ENCODE results near the gene PSPH. TPM values are rescaled to one million over a fixed set of nuclear protein-coding genes. Genes with fewer than 3 reads are reported as not detected.

Gene PSPH
- total RNA-seq, 1 experiment from 2014 or later, result 52.1 TPM

DNA sequence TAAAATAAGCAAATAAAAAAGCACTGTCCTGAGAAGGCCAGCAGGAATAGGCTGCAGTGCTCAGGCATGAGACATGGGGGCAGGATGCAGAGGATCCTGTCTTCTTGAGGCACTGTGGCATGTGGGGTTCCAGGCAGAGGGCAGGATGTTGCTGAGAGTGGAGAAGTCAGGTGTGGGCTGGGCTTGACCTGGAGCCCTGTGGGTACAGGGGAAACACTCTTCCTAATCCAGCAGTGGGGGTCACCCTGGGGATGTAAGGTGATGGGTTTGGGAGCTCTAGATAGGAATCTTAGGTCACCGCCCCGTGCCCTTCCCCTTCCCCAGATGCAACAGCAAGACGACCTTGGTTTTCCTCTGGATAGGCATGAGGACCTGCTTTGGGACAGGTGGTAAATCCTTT, 26.4 kb upstream of the PSPH start:
- no peak overlapping the region for H3K4ac ChIP-seq (ENCODE audit: low read depth, low read length)
- H2AFZ ChIP-seq (ENCODE audit: low read length), result no peak overlapping the region
- no peak overlapping the region for H3K14ac ChIP-seq (ENCODE audit: insufficient read depth, low read length)
- no peak overlapping the region for H4K5ac ChIP-seq (ENCODE audit: insufficient read length, low read depth, low read length)
- Mint-ChIP-seq H3K27ac (0 out of 7 replicates have a peak overlapping the region, but pooled peaks of 1 of the 3 experiments have one; percentile 53), H3K36me3 (ENCODE audit: insufficient read depth in 1 of 3, low read depth in 3 of 3) (peaks cover 27 to 58% (median 49%) of the 10 kb centered on the region in 3 experiments; a peak in 6 of 7 replicates), H3K4me3 (no peak overlapping the region), H3K27me3 (ENCODE audit: low read depth) (no peaks in the 10 kb centered on the region), H3K4me1 (peaks cover 3% of the 10 kb centered on the region in 2 experiments), H3K9me3 (no peaks in the 10 kb centered on the region; a peak in 1 of 5 replicates)
- DNase-seq, result no peak
- H3T11ph ChIP-seq (ENCODE audit: low read length), result no peak overlapping the region
- no peak overlapping the region for H3K4me2 ChIP-seq (ENCODE audit: insufficient read depth, insufficient read length, low read length)
- no peak overlapping the region for H2BK12ac ChIP-seq (ENCODE audit: insufficient read length, low read depth, low read length)
- TF ChIP-seq CTCF (conservative IDR thresholded peaks at IDR 0.05), result no peak
- no peaks in the 10 kb centered on the region for H3K9me3 ChIP-seq (ENCODE audit: control insufficient read depth, low read depth, low read length)
- H2BK20ac ChIP-seq (ENCODE audit: low read depth, low read length, poor library complexity, severe bottlenecking), result no peak overlapping the region
- H3K79me1 ChIP-seq (ENCODE audit: insufficient read depth, low read depth, low read length, poor library complexity, severe bottlenecking), result peaks cover 2% of the 10 kb centered on the region
- no peaks in the 10 kb centered on the region for H4K20me1 ChIP-seq (ENCODE audit: control insufficient read depth, insufficient read depth, insufficient read length)
- H3K27ac ChIP-seq (ENCODE audit: insufficient read length, low read depth, low read length), result no peak overlapping the region
- H3K23me2 ChIP-seq (ENCODE audit: insufficient read length, low read depth, low read length, poor library complexity, severe bottlenecking), result no peaks in the 10 kb centered on the region
- no peak overlapping the region for H2BK5ac ChIP-seq (ENCODE audit: insufficient read length, low read length)
- H4K8ac ChIP-seq (replicated peaks; ENCODE audit: insufficient read length, low read depth, low read length), result no peak overlapping the region
- no peak overlapping the region for H3K18ac ChIP-seq (ENCODE audit: insufficient read length, low read depth, low read length)
- no peak overlapping the region for H3K23ac ChIP-seq (ENCODE audit: insufficient read length, low read depth, low read length)
- no peaks in the 10 kb centered on the region for H3K79me2 ChIP-seq (ENCODE audit: insufficient read depth, low read length)
- no peaks in the 10 kb centered on the region for H3K27me3 ChIP-seq (ENCODE audit: insufficient read depth, low read length)
- H2BK120ac ChIP-seq (ENCODE audit: low read depth, low read length, poor library complexity, severe bottlenecking), result no peak overlapping the region
- H3K4me1 ChIP-seq (ENCODE audit: insufficient read depth, low read length), result no peaks in the 10 kb centered on the region
- H3K56ac ChIP-seq (ENCODE audit: insufficient read length, low read depth, low read length), result no peak overlapping the region
- no peak overlapping the region for H2AK5ac ChIP-seq (ENCODE audit: insufficient read length, low read length)
- WGBS (ENCODE audit: extremely low coverage, insufficient read length, low lambda C conversion rate), result no CpG with 5 or more reads among the region's 3 CpGs
- H2BK15ac ChIP-seq (ENCODE audit: low read depth, low read length), result no peak overlapping the region
- H3K9ac ChIP-seq (ENCODE audit: extremely low read depth, insufficient read length, low read length), result no peak overlapping the region
- H4K91ac ChIP-seq (ENCODE audit: insufficient read length, low read depth, low read length), result no peak overlapping the region
